ENCODE results near the gene NAIP.
"Not testable (repeated sequence)": the region's sequence is repeated elsewhere in the genome, so short reads cannot be mapped to it uniquely, and the experiment has no call there.

The NAIP gene, protein sequence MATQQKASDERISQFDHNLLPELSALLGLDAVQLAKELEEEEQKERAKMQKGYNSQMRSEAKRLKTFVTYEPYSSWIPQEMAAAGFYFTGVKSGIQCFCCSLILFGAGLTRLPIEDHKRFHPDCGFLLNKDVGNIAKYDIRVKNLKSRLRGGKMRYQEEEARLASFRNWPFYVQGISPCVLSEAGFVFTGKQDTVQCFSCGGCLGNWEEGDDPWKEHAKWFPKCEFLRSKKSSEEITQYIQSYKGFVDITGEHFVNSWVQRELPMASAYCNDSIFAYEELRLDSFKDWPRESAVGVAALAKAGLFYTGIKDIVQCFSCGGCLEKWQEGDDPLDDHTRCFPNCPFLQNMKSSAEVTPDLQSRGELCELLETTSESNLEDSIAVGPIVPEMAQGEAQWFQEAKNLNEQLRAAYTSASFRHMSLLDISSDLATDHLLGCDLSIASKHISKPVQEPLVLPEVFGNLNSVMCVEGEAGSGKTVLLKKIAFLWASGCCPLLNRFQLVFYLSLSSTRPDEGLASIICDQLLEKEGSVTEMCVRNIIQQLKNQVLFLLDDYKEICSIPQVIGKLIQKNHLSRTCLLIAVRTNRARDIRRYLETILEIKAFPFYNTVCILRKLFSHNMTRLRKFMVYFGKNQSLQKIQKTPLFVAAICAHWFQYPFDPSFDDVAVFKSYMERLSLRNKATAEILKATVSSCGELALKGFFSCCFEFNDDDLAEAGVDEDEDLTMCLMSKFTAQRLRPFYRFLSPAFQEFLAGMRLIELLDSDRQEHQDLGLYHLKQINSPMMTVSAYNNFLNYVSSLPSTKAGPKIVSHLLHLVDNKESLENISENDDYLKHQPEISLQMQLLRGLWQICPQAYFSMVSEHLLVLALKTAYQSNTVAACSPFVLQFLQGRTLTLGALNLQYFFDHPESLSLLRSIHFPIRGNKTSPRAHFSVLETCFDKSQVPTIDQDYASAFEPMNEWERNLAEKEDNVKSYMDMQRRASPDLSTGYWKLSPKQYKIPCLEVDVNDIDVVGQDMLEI (N-terminal part only)

DNA sequence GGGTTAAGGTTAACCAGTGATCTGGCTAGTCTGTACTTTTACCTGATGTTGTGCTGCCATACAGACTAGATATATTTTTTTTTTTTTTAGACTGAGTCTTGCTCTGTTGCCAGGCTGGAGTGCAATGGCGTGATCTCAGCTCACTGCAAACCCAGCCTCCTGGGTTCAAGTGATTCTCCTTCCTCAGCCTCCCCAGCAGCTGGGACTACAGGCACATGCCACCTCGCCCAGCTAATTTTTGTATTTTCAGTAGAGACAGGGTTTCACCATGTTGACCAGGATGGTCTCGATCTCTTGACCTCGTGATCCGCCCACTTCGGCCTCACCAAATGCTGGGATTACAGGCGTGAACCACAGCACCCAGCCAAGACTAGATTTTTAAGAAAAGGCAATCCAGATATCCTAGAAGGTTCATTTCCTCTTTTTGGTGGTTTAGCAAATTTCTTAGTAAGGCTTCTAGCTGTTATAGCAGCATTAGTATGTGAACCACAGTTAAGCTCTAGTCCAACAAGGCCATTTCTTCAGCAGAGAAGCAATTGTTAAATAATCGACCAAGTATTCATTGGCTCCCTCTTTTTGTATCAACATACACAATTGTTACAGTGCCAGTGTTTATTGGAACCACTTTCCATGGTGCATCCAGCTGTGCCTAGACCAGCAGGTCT, at the start of gene NAIP:
TSS of gene NAIP (minus strand) at position 51 of the 665 bp plus-strand sequence. CDS start 12,424 bp downstream, outside the sequence.
- not testable (repeated sequence) for H3K4me3 Mint-ChIP-seq, H3K4me1 Mint-ChIP-seq, H3K9me3 Mint-ChIP-seq, H3K27me3 Mint-ChIP-seq, H3K36me3 Mint-ChIP-seq, H3K27ac Mint-ChIP-seq

- H3K36me3 Mint-ChIP-seq, H3K4me1 Mint-ChIP-seq, H3K27ac Mint-ChIP-seq, H3K27me3 Mint-ChIP-seq, H3K4me3 Mint-ChIP-seq, H3K9me3 Mint-ChIP-seq: not testable (repeated sequence)
These were observed 42.3 kb upstream of the NAIP start, which contains the start of gene GTF2H2 for GRCh38 chr5:71067262-71067928. Gene GTF2H2 (minus strand): TSS chr5:71067676. CDS start chr5:71062763, 4,913 bp downstream.

GRCh38 chr5:71061322-71061721, 36.2 kb upstream of the NAIP start:
- not testable (repeated sequence) for H3K27ac Mint-ChIP-seq, H3K27me3 Mint-ChIP-seq, H3K4me3 Mint-ChIP-seq, H3K4me1 Mint-ChIP-seq, H3K36me3 Mint-ChIP-seq, H3K9me3 Mint-ChIP-seq

DNA sequence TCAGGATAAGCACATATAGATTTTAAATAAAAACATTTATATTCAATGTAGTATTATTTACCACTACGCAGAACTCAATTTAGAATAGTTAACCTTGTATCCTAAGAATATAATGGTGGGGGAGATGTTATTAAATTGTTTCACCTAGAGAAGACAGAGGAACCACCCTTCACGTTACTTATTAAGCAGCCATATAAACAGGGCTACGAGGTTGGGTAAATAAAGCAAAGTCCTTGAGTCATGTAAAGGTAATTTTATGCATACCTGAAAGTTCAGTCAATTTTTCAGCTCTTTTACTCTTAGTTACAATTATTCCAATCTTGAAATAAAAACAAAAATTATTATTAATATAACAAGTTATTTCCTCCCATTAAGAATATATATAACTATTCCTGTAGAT, 34.3 kb upstream of the NAIP start:
- not testable (repeated sequence) for H3K4me3 Mint-ChIP-seq, H3K9me3 Mint-ChIP-seq, H3K36me3 Mint-ChIP-seq, H3K27ac Mint-ChIP-seq, H3K27me3 Mint-ChIP-seq, H3K4me1 Mint-ChIP-seq

- H3K4me1 Mint-ChIP-seq, H3K9me3 Mint-ChIP-seq, H3K27me3 Mint-ChIP-seq, H3K27ac Mint-ChIP-seq, H3K36me3 Mint-ChIP-seq, H3K4me3 Mint-ChIP-seq: not testable (repeated sequence)
These were observed 19.7 kb upstream of the NAIP start for GRCh38 chr5:71044808-71045207.

GRCh38 chr5:71044128-71044527, 19.0 kb upstream of the NAIP start:
- H3K9me3 Mint-ChIP-seq, H3K4me1 Mint-ChIP-seq, H3K27ac Mint-ChIP-seq, H3K27me3 Mint-ChIP-seq, H3K4me3 Mint-ChIP-seq, H3K36me3 Mint-ChIP-seq: not testable (repeated sequence)

DNA sequence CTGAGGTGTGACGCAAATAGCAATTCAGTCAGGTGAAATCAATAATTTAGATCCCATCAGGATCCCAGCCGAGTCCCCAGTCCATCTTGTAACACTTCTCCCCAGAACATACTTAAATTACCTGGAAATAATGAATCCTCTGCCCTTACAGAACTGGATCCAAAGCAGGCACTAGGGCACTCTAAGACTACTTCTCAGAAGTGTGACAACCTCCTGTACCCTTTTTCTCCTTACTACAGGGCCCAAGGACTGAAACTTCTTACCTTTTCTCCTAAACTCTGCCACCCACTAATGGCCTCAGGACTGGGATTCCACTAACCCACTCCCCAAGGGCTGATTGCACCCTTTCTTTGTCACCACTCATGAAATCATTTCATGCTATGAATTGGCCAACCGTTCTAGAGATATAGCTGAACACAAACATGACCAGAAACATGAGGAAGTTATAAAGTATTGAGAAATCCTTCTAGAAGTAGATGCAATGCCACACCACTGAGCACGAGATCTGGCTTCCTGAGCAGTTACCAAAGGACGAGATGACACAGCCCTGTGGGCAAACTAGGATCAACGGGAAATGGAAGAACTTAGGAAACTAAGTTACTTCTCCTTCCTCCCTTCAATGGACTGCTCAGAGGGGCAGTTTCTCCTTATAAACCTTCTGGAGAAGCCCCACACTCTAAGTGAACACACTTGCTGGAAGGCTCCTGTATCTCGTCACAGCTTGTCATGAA, 6.1 kb upstream of the NAIP start:
- H3K4me1 Mint-ChIP-seq, H3K27me3 Mint-ChIP-seq, H3K9me3 Mint-ChIP-seq, H3K4me3 Mint-ChIP-seq, H3K27ac Mint-ChIP-seq, H3K36me3 Mint-ChIP-seq: not testable (repeated sequence)

DNA sequence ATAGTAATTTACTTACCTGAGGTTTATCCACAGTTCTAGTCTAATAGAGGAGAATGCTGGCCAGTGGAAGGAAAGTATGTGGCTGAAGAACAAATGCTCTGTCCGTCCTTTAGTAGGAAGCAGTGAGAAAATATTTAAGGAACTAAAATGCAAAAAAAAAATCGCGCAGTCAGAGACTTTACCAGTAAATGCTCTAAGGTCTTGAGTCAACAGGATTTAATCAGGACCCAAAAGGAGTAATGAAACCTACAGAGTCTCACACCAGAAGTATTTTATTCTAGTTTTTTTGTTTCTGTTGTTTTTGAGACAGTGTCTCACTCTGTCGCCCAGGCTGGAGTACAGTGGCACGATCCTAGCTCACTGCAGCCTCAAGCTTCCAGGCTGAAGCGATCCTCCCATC, 4.5 kb downstream of the NAIP start:
- not testable (repeated sequence) for H3K4me3 Mint-ChIP-seq, H3K36me3 Mint-ChIP-seq, H3K9me3 Mint-ChIP-seq, H3K4me1 Mint-ChIP-seq, H3K27me3 Mint-ChIP-seq, H3K27ac Mint-ChIP-seq

GRCh38 chr5:71018376-71019005, 6.6 kb downstream of the NAIP start:
- H3K4me1 Mint-ChIP-seq, H3K27ac Mint-ChIP-seq, H3K36me3 Mint-ChIP-seq, H3K27me3 Mint-ChIP-seq, H3K9me3 Mint-ChIP-seq, H3K4me3 Mint-ChIP-seq: not testable (repeated sequence)

- Mint-ChIP-seq H3K4me1 (no peaks in the 10 kb centered on the region), H3K4me3 (no peak overlapping the region), H3K27me3 (no peaks in the 10 kb centered on the region), H3K36me3 (no peaks in the 10 kb centered on the region), H3K9me3 (no peaks in the 10 kb centered on the region), H3K27ac (no peak overlapping the region)
These were observed 11.0 kb downstream of the NAIP start for GRCh38 chr5:71014176-71014575.

DNA sequence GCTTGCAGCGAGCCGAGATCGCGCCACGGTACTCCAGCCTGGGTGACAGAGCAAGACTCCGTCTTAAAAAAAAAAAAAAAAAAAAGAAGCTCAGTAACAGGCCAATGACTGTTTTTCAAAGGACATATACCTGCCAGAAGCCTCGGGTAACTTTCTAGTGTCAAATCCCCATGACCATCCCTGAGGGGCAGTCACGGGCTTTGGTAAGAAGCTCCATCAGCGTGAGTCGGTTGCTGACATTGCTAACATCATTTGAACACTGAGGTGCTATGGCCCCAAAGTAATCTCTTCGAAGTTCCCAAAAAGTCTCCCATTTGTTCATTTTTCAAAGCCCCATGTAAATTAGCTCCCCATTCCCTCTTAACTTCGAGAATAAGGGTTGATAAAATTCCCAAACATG, 11.6 kb downstream of the NAIP start:
- Mint-ChIP-seq H3K36me3 (no peaks in the 10 kb centered on the region), H3K4me3 (no peak overlapping the region), H3K4me1 (no peaks in the 10 kb centered on the region), H3K9me3 (no peaks in the 10 kb centered on the region), H3K27ac (no peak overlapping the region), H3K27me3 (no peaks in the 10 kb centered on the region)

- H3K4me1 Mint-ChIP-seq: no peaks in the 10 kb centered on the region
- no peak overlapping the region for H3K4me3 Mint-ChIP-seq
- no peaks in the 10 kb centered on the region for H3K9me3 Mint-ChIP-seq
- no peaks in the 10 kb centered on the region for H3K27me3 Mint-ChIP-seq
- no peaks in the 10 kb centered on the region for H3K36me3 Mint-ChIP-seq
- H3K27ac Mint-ChIP-seq: no peak overlapping the region
These were observed 13.8 kb downstream of the NAIP start for GRCh38 chr5:71011194-71011792.

- H3K36me3 Mint-ChIP-seq, H3K27me3 Mint-ChIP-seq, H3K27ac Mint-ChIP-seq, H3K9me3 Mint-ChIP-seq, H3K4me3 Mint-ChIP-seq, H3K4me1 Mint-ChIP-seq: not testable (repeated sequence)
These were observed 18.2 kb downstream of the NAIP start for GRCh38 chr5:71006983-71007382.

- H3K27ac Mint-ChIP-seq, H3K4me1 Mint-ChIP-seq, H3K9me3 Mint-ChIP-seq, H3K36me3 Mint-ChIP-seq, H3K27me3 Mint-ChIP-seq, H3K4me3 Mint-ChIP-seq: not testable (repeated sequence)
These were observed 40.3 kb downstream of the NAIP start for GRCh38 chr5:70984882-70985281.
